HG03469 (cell line): Measurements from ENCODE around the gene TXNDC17.
"Not testable (repeated sequence)": the region's sequence is repeated elsewhere in the genome, so short reads cannot be mapped to it uniquely, and the experiment has no call there.

Source experiments
- ATAC-seq: cut with Tn5 transposase; IDR thresholded peaks from one replicate; pipeline ENCODE4 v1.9.1; 2021; ENCODE audit warnings: mild to moderate bottlenecking, moderate library complexity, moderate number of reproducible peaks; ENCODE audit not compliant: unreplicated experiment

TXNDC17 gene

GRCh38 chr17:6636616-6637457 is 4.0 kb upstream of the TXNDC17 start:
- ATAC-seq = no peak

DNA sequence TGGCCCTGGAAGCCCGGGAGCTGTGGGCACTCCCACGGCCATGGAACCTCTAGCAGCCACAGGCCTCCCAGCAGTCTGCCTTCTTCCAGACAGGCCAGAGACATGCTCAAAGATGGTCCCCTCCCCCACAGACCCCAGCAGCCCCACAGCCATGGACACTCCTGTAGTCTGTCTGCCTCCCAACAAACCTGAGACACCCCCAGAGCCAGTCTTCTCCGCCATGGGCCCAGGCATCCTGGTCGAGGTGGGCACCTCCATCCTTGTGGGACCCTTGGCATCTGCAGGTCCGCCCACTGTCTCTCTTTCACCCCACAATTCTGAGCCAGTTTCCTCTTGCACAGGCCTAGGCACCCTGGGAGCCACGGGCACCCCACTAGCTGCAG is 3.4 kb upstream of the TXNDC17 start:
- no peak for ATAC-seq

- no peak for ATAC-seq
Observed at GRCh38 chr17:6638046-6638908, 2.6 kb upstream of the TXNDC17 start.

GRCh38 chr17:6639014-6639585 is 1.8 kb upstream of the TXNDC17 start:
- ATAC-seq = no peak

- ATAC-seq = no peak
Observed at GRCh38 chr17:6639586-6640535, 999 bp upstream of the TXNDC17 start.

DNA sequence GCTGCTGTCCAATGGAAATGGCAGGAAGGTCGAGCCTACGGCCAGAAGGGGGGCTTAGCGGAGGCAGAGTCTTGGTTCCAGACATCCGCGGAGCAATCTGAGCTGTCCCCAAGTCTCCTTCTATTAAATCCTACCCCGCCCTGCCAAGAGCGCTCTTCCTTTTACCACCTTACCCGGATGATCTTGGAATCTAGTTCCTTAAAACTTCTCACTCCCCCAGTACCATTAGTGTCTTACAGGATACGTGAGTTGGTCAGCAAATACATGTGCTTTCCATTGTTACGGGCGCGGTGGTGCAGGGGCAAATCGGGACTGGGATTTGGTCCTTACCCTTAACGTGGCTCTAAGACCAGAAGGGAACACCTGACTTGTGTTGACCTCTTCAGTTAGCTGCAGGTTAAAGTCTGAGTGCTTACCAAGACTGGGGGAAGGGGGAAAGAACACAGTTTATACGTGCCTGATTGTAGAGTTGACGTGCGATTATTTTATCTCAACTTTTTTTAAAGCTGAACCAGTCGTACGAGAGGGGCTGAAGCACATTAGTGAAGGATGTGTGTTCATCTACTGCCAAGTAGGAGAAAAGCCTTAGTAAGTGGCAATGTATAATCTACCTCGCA is 495 bp downstream of the TXNDC17 start:
- no peak for ATAC-seq

- ATAC-seq = no peak
Observed at GRCh38 chr17:6642592-6642991, 1.7 kb downstream of the TXNDC17 start.

DNA sequence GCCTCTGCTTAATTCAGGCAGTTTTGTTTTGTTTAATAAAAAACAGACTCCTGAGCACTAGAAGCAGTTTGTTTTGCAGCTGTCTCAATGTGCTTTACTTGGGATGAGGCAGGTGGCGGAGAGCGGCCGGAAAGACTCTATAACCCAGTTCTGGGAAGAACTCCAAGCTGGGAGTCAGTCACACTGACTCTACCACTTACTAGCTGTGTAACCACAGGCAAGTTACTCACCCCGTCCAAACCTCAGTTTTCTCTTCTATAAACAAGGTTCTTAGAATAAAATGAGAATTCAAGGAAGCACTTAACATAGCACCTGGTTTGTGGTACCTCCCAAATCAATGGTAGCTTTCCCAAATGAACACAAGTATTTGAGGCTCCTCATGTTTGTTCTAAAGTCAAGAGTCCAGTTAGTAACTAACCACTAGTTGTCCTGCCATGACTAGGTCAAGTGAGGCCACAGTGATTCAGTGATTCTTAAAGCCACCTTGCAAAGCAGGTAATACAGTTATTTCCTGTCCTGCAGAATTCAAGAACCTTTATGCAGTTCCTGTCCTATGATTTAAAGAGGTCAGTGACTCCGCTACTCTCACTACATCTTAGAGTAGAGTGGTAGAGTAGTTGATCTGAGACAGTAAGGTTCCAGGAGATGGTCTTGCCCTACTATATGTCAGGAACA is 2.7 kb downstream of the TXNDC17 start:
- ATAC-seq = no peak

DNA sequence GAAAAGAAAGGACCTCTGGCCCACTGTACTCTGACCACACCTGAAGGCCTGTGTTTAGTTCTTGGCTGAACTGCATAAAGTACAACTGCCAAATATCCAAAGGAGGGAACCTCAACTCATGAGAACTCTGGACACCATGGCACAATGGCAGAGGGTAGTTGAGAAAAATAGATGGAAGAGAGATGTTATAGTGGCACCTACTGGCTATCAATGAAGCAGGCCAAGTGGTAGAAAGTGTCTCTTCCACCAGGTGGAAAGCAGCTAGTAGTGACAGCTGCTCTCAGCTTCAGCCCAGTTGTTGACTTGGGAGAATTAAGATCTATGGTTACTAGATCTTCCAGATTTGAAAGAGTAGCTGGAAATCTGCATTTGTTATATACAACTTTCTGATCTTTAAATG is 7.3 kb downstream of the TXNDC17 start:
- ATAC-seq = no peak

DNA sequence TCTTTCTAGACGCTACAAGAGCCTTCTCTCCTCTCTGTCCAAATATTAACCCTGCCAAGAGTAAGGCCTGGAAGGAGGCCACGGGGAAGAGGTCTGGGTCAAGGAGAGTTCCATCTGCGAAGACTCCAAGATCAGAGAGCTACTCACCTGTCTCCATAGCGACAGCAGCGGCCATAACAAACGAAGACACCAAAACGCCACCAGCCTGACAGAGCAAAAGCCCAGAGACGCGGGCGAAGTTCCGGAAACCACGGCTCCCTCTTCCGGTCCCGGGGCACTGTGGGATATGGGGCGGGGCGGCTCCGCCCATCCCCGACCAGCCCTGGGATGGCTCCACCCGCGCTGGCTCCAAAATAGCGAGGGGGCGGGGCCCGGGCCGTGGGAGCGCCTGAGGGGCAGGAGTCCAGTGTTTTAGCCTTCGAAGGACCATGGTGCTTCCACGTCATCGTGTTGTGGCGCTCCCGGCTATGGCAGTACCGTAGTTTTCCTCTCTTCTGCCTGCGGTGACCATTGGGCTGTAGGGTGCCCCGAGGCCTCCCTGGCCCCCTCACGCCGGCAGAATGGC is 10.6 kb downstream of the TXNDC17 start, which contains the start of the genes C17orf100 and MED31:
C17orf100 (plus strand) TSS at position 409 of the 565 bp plus-strand sequence; CDS start at position 561, 152 bp downstream.
MED31 (minus strand) TSS at position 252 of the 565 bp plus-strand sequence; CDS start at position 175, 77 bp downstream.
- ATAC-seq = no peak

GRCh38 chr17:6651919-6652452 is 11.1 kb downstream of the TXNDC17 start:
- no peak for ATAC-seq

DNA sequence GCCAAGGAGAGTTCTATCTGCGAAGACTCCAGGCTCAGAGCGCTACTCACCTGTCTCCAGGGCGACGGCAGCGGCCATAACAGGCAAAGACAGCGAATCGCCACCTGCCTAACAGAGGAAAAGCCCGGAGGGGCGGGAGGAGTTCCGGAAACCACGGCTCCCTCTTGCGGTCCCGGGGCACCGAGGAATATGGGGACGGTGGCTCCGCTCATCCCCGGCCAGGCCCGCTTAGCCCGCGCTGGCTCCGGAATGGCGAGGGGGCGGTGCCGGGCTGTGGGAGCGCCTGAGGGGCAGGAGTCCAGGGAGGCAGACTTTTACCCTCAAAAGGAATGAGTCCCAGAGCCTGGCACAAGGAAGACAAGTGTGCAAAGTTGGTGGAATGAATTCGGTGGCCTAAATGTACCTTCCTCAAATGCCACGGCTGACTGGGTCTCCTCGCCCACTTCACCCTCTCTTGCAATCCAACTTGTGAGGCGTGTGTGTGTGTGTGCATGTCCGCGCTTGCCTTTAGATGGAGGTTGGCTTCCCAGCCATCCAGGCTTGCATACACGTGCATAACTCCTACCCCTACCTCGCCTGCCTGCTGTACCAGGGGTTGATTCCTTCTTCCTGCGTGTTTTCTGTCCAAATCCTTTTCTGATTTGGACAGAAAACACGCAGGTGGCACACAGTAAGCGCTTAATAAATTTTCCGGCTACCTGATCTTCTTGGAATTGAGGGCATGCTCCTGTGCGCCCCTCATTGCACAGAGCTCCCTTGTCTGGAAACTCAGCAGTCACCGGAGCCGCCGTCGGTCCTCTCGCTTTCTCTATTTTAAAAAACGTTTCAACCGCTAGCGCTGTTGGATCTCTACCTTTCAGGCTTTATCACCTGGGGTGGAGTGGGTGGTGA is 14.2 kb downstream of the TXNDC17 start:
- no peak for ATAC-seq

DNA sequence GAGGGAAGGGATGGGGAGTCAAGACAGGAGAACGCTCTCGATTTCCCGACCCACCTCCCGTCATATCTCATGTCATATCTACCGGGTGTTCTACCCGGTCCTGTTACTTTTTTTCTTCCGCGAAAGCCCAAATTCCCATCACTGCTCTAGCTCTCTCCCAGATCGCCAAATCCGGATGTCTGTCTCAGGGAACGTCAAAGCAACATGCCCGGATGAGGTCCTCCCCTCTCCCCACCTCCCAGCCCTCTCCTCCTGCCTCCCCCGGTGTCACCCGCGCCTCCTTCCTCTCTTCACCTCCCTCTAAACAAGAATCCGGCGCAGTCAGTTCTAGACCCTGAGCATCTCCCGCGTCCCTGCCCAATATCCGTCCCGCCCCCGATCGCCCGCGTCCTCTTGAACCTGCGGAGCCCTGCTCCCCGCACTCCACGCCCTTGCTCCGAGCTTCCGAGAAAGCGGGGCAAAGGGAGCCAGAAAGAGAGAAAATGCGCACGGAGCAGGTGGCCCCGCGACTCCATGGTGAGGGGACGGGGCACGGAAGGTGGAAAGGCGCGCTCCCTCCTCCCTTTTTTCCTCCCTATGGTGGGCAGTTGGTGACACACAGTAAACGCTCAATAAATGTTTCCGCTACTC is 15.0 kb downstream of the TXNDC17 start:
- not testable (repeated sequence) for ATAC-seq

DNA sequence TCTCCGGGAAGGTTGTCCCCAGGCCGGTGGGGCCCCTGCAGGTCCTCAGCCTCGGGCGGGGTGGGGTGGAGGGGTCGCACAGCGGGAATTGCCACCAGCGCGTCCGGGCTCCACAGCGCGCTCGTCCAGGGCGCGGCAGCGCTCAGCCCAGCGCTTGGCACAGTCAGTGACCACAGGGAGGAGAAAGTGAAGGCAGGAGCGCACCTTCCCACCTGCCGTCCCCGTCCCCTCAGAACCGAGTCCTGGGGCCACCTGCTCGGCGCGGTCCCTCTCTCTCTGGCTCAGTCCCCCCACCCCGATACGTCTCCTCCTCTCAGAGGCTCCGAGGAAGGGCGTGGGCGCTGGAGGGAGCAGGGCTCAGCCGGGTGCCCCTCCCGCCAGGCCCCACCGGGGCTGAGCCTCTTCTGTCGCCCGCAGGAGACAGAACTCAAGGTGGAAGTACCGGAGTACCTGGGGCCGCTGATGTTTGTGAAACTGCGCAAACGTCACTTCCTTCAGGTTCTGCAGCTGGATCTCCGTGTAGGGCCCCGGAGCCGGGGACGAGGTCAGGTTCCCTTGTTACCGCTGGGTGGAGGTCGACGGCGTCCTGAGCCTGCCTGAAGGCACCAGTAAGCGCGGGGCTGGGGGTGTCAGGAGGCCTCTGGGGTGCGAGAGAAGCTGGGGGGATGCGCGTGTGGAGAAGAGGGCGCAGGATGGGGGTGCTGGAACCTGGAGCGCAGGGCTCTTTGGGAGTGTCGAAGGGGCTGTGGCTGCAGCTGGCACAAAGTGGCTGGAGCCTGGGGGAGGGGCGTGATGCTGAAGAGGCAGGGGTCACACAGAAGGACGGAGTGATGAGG is 16.2 kb downstream of the TXNDC17 start:
- ATAC-seq = not testable (repeated sequence)

DNA sequence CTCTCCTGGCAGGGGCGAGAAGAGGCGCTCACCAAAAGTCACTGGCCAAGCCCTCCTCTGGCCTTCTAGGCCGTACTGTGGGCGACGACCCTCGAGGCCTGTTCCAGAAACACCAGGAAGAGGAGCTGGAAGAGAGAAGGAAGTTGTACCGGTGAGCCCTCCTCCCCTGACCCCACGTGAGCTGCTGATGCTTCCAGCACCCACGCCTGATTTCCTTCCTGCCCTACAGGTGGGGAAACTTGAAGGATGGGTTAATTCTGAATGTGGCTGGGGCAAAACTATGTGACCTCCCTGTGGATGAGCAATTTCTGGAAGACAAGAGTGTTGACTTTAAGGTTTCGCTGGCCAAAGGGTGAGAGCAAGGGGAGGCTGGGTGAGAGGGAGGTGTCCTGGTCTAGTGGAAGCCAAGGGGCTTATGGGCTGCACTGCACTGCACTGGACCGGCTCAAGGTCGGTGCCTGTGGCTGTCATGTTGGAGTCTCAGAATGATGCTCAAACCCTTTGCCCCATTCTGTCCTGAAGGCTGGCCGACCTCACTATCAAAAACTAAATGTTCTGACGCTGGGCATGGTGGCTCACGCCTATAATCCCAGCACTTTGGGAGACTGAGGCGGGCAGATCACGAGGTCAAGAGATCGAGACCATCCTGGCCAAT is 16.9 kb downstream of the TXNDC17 start:
- no peak for ATAC-seq

DNA sequence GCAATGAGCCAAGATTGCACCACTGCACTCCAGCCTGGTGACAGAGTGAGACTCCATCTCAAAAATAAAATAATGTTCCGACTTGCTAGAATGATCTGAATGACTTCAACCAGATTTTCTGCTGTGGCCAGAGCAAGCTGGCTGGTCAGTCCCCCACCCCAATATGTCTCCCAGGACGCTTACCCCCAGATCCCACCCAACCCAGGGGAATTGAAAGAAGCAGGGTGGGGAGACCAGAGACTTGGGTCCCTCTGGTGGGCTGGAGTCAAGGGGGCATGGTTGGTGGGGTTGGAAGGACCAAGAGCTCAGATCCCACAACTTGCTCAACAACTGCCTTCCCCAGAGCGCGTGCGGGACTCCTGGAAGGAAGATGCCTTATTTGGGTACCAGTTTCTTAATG is 17.6 kb downstream of the TXNDC17 start:
- ATAC-seq = not testable (repeated sequence)
